HG03064 (cell line): ENCODE results near the gene SLC19A1.

Experiments
- ATAC-seq: cut with Tn5 transposase; IDR thresholded peaks from one replicate; pipeline ENCODE4 v1.9.1; 2021; ENCODE audit warnings: low read depth; ENCODE audit not compliant: unreplicated experiment

SLC19A1 gene

DNA sequence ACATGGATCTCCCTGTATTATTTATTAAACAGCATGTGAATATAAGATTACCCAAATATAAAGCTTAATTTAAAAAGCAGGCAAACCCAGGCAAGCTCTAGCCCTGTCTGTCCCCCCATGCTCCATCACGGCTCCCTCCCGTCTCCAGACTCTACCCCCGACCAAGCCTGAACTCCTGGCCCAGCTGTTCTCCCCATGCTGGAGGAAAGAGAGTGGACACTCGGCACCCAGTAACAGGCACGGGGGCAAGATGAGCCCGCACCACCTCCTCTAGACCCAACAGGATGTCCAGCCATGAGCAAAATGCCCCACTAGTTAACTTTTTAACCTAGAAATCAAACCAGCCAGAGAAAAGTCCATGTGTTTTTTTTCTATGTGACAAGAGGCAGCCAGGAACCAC lies 19.3 kb downstream of the SLC19A1 start:
- ATAC-seq = no peak

DNA sequence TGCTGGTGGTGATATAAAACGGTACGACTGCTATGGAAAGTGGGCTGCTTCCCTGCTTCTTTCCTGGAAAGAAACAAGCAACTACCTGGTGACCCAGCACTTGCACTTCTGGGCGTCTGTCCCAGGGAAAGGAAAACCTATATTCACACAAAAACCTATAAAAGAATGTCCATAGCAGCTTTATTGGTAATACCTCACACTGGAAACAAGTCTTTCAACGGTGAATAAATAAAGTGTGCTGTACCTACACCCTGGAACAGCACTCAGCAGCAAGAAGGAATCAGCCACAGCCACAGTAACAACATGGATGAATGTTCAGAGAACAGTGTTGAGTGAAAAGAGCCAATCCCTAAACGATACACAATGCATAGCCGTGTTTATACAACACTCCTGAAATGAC lies 19.9 kb downstream of the SLC19A1 start:
- ATAC-seq = no peak

DNA sequence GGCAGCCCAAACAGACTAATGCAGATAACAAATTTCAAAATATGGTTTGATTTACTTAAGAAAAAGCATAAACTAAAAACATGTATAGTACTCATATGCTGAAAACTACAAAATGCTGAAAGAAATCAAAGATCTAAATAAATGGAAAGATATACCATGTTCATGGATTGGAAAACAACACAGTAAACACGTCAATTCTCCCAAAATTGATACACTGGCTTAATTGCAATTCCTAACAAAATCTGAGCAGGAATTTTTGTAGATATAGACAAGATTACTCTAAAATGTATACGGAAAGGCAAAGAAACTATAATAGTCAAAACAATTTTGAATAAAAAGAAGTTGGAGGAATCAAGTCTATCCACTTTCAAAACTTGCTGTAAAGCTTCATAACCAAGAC lies 21.0 kb downstream of the SLC19A1 start:
- no peak for ATAC-seq

DNA sequence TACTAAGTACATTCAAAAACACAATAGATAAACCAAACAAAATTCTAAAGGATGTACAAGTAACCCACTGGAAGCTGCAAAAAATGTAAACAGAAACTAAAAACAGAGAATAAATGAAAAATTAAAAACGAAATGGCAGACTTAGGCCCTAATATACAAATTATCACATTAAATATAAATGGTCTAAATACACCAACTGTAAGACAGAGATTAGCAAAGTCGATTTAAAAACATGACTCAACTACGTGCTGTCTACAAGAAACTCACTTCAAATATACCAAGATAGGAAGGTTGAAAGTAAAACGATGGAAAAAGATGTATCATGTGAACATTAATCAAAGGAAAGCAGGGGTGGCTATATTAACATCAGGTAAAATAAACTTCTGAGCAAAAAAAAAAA lies 23.1 kb downstream of the SLC19A1 start:
- ATAC-seq = no peak

DNA sequence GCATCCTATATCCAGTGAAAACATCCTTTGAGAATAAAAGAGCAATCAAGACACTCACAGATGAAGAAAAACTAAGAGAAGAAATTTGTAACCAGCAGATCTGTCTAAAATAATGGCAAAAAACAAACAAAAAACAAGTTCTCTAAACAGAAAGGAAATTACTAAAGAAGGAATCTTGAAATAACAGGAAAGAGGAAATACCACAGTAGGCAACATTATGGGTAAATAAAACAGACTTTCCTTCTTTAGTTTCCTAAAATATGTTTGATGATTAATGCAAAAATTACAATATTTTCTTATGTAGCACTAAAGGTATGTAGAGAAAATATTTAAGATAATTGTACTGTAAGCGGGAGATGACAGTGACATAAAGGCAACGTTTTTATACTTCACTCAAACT lies 23.5 kb downstream of the SLC19A1 start:
- ATAC-seq = no peak

DNA sequence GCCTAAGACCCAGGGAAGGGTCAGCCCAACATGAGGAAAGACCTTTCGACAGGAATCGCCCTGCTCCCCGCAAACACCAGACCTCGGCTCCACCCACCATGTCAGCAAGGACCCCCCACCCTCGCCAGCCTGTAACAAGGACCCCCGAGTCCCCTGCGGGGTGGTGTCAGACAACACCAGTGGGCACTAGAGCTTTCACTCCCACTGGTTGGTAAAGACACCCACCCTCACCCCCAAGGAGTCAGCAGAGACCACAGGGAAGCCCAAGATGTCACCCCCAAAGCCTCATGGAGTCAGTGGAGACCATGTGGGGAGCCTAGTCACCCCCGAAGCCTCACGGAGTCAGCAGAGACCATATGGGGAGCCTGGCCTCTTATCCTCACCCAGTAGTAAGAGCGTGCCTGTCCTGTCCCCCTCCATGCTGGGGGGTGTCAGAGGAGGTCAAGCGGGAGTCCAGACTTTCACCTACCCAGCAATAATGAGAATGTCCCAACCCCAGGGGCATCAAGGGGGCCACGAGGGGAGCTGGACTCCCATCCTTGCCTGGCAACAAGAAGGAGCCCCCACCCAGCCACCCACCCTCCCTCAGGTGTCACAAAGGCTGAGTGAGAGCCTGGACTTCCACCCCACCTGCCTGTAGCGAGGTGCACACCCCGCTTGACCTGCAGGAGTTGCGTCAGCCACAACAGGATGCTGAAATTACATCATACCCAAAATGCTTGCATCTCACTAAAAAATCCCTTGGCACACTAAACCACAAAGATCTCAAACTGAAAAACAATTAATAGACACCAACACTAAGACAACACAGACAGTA lies 24.8 kb downstream of the SLC19A1 start:
- no peak for ATAC-seq

DNA sequence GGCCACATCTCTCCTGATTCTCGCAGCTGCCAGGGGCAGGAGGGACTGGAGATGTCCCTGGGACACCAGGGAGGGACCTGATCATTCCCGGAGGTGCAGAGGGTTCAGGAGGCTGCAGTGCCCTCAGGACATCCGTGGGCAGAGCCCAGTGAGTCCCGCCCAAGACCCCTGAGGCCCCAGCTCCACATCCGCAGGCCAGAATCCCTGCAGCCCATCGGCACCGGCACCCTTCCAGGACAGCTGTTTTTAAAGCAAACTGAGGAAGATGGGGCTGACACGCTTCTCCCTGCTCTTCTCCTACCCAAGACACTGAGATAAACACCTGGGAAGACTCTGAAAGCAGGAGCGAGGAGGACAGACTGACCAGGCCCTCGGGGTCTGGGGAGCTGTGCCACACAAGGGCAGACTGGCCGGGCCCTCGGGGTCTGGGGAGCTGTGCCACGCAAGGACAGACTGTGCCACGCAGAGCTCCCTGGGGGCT lies 25.5 kb downstream of the SLC19A1 start:
- ATAC-seq = no peak

DNA sequence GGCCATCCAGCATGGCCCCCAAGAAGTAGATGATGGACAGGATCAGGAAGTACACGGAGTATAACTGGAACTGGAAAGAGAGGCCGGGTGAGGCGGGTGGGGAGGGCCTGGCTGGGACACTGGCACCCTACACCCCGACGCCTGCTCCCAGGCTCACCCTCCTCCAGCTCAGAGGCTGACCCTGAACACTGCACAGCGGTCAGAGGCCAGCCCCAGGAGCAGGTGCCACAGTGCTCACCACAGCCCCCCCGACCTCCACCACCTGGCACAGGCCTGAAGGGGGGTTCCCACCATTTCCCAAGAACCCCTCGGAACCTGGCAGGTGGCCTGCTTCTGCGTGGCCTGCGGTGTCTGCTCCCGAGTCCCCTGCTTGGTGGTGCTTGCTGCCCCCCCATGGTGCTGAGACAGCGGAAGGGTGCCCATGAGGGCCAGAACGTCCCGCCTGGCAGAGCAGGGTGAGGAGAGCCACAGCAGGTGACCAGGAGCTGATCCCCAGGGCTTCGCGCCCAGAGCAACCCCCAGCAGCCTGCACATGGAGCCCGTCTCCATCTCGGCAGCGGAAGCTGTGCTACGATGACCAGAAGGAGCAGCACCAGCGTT lies 26.1 kb downstream of the SLC19A1 start:
- no peak for ATAC-seq

DNA sequence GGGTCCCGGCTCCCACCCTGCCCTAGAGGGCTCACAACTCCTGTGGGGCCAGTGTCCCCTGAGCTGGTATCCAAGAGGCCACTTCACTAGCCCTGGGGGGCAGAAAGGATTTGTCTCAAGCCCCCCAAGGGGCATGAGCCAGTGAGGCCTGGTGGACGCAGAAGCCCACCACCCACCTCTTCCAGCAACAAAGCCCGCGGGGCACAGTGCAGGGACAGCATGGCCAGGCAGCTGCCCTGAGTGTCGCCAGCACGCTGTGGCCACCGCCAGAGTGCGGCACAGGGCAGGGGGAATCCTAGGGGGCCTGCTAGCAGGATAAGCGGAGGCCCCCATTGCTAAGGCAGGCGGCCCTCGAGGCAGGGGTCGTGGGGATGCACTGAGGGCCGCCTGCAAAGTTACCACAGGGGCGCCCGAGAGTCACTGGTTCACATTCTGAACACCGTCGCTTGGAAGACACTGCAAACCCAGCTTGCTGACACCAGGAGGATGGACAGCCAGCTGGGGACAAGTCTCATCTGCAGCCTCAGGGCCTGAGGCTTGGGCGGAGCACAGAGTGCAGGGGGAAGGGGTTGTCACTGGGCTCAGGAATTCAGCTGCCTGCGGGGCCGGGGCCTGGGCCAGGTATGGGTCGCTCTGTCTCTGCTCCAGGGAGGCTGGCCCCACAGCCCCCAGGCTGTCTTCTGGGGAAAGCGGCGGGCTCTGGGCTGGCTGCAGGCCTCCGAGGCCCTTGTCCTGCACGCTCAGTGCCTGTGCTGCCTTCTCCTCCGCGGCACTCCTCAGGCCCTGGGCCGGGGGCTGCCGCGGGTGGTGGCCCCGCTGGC lies 26.8 kb downstream of the SLC19A1 start:
- no peak for ATAC-seq

DNA sequence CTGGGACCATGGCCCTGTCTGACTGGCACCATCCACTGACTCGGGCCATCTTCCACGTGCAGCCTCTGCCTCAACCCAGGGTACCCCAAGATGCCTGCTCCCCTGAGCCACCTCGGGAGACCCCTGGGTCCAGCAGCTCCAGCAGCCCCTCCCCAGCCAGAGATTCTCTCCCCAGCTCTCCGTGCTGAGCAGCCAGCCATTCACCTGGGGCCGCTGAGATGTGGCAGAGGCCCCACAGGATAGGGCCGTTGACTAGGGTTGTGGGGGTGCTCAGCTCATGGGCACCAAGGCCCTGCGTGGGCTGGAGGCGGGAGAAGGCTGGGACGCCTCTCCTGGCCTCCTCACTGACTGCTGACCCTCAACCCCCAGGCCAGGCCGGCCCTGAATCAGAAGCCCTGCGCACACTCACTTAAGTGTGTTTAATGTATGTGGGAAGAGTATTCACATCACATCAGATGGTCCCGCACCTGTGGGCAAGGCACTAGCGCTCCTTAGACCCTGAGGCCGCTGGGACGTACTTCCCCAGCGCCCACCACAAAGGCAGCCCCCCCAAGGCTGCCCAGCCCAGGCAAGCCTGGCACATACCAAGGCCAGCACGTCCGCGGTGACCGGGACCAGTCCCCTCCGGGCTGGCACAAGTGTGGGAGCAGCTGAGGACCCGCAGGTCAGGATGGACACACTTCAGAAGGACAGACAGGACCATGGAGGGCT lies 27.8 kb downstream of the SLC19A1 start:
- no peak for ATAC-seq

DNA sequence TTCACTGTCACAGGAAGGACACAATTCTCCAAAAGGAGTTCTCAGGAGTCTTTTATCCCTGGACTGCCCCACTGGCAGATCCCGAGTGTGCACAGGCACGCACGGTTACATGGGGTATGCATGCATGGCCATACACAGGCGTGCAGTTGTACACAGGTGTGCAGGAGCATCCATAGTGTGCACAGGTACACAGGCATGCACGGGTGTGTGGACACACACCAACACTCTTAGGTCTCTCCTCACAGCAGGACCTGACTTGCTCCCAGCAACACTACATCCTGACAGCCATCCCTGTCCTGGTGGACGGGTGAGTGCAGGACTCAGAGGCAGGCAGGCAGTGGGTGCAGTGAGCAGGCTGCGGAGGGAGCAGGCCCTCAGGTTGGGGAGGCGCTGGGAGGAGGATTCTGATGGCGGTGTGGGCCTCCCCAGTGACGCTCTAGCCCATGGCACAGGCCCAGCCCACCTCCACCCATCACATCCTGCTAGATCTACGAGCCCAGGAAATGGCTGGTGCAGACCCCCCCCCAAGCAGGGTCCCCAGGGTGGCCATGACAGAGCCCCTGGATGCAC lies 28.4 kb downstream of the SLC19A1 start:
- ATAC-seq = no peak

DNA sequence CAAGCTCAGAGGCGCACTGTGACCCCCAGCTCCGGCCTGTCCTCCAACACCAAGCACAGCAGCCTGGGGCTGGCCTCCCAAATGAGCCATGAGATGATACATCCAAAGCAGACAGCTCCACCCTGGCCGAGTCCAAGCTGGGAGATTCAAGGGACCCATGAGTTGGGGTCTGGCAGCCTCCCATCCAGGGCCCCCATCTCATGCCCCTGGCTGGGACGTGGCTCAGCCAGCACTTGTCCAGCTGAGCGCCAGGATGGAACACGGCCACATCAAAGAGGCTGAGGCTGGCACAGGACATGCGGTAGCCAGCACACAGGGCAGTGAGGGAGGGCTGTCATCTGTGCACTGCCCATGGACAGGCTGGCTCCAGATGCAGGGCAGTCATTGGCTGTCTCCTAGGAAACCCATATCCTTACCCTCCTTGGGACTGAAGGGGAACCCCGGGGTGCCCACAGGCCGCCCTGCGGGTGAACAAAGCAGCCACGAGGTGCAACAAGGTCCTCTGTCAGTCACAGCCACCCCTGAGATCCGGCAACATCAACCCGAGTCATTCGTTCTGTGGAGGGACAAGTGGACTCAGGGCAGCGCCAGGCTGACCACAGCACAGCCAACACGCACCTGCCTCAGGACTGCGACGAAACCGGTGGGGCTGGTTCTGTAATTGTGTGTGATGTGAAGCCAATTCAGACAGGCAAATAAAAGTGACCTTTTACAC lies 29.1 kb downstream of the SLC19A1 start:
- no peak for ATAC-seq

DNA sequence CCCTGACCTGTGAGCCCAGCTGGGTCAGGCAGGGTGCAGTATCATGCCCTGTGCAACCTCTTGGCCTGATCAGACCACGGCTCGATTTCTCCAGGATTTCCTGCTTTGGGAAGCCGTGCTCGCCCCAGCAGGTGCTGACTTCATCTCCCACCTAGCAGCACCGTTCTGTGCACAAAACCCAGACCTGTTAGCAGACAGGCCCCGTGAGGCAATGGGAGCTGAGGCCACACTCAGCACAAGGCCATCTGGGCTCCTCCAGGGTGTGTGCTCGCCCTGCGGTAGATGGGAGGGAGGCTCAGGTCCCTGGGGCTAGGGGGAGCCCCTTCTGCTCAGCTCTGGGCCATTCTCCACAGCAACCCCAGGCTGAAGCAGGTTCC lies 29.6 kb downstream of the SLC19A1 start:
- ATAC-seq = no peak

DNA sequence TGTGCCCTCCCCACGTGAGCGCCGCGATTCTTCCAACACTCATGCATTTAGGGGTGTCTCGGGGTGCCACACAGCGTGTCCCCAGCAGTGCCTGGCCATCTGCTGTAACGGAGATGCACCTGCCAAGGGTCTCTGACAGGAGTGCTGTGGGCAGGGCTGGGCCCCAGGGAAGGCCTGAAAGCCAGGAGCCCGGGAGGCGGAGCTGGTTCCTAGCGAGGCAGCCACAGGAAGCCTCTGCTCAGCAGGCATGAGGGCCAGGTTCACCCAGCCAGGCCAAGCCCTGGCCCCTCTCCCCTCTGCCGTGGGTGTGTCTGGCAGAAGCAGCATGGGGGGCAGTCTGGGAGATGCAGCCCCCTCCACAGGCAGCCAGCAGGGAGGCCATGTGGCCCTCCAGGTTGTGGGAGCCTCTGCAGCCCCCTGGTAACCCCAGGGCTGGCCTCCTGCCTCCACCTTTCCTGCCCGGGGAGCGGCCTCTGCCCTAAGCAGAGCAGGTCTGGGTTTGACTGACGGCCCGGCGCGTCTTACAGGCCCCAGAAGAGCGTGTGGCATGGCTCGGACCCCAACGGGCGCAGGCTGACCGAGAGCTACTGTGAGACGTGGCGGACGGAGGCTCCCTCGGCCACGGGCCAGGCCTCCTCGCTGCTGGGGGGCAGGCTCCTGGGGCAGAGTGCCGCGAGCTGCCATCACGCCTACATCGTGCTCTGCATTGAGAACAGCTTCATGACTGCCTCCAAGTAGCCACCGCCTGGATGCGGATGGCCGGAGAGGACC lies 30.4 kb downstream of the SLC19A1 start:
- ATAC-seq = no peak

DNA sequence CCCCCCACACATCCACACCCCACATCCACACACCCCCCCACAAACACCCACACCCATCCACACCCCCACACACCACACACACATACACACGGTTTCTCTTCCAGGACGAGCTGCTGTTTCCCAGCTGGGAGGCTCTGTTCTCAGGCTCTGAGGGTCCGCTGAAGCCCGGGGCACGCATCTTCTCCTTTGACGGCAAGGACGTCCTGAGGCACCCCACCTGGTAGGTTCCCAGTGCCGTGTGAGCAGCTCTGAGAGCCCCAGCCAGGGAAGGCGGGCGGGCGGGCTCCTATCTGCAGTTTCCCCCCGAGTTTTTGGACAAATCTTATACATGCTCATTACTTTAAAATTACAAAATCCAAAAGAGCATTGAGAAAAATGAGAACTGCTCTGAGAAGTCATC lies 31.2 kb downstream of the SLC19A1 start:
- ATAC-seq = no peak

DNA sequence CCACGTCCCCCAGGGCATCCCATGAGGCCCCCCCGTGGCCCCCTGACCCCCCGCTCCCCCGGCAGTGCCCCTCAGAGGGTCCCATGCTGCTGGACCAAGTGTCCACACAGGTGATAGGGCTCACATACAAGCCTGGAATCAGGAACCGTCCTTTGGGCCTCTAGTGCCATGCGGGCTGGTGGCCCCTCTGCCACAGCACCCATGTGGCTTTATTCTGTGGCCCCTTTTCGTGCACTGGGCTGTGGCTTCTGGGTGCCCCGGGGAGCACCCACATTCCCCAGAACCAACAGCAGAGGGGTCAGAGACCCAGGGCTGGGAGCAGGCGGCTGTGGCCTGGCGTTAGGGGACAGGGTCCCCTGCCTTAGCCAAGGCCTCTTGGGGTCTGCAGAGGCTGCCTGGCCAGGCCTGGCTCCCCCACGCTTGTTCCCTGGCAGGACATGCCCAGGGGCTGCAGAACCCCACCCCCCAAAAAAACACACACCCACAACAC lies 31.7 kb downstream of the SLC19A1 start:
- no peak for ATAC-seq

DNA sequence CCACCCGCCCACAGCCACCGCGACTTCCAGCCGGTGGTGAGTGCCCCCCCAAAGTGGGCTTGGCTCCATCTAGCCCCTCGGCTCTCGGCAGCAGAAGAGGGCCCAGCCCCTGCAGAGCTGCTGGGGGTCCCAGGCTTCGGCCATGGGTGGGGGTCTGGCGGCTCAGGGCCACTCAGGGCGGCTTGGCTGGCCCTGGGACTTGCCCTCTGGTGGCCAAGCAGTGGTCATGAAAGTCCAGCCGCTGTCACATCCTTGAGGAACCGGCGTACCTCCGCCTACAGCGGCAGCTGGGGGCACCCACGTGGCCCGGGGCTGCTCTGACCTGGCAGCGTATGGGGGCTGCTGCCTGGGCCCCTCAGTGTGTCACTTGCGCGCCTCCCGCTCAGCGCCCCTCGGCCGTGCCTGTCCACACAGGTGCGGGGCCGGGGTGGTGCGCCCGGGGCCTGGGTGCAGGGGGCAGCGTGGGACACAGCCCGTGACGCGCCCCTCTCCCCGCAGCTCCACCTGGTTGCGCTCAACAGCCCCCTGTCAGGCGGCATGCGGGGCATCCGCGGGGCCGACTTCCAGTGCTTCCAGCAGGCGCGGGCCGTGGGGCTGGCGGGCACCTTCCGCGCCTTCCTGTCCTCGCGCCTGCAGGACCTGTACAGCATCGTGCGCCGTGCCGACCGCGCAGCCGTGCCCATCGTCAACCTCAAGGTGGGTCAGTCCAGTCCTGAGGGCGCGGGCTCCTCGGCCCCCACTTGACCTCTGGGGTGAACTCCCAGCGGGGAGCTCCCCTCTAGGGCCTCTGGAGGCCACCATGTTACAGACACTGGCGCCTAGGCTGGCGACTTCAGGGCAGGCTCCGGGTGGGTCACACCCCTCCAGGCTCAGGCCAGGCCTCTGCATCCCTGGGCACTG lies 32.4 kb downstream of the SLC19A1 start:
- ATAC-seq = no peak
